ENCODE measurements around the gene URGCP. TPM values are rescaled to one million over a fixed set of nuclear protein-coding genes. Genes with fewer than 3 reads are reported as not detected.

The URGCP gene
- total RNA-seq, 1 experiment from 2014 or later: 48.3 TPM

DNA sequence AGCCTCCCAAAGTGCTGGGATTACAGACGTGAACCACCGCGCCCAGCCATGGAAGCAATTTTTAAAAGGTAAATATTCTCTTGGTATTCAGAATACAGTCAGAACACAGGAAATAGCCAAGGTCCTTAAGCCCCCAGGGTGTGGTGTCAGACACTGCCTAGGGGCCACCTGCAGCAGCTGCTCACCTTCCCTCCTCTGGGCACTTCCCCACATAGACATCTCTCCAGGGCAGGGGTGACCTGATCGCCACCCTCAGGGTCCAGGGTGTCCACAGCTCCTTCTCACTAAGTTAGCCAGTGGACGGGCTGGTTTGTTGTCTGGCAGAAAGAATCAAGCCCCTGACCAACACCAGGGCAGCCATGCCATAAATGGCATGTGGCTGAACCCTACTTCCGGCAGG is 15.9 kb downstream of the URGCP start:
- no peak overlapping the region for H3K27ac Mint-ChIP-seq (ENCODE audit: unreplicated experiment)
- no peaks in the 10 kb centered on the region for H3K27me3 Mint-ChIP-seq (ENCODE audit: unreplicated experiment)
- no peak overlapping the region for H3K4me3 Mint-ChIP-seq (ENCODE audit: low read depth, unreplicated experiment)
- BruUV-seq (replicated peaks): no TSS peak
- no peak for DNase-seq
- H3K36me3 Mint-ChIP-seq (ENCODE audit: insufficient read depth, unreplicated experiment): peaks cover 17% of the 10 kb centered on the region
- peaks cover 29% of the 10 kb centered on the region for H3K4me1 Mint-ChIP-seq (ENCODE audit: low read depth, unreplicated experiment)
- intact Hi-C loops (cut with micrococcal nuclease; ENCODE audit: unreplicated experiment): no loop called here
- CTCF ChIA-PET: no interaction called here
- no peak for TF ChIP-seq CTCF (IDR thresholded peaks at IDR 0.05; ENCODE audit: unreplicated experiment)
- H3K9me3 Mint-ChIP-seq (ENCODE audit: low read depth, unreplicated experiment): no peaks in the 10 kb centered on the region

- no peak for TF ChIP-seq CTCF (IDR thresholded peaks at IDR 0.05; ENCODE audit: unreplicated experiment)
- Mint-ChIP-seq H3K27me3 (ENCODE audit: unreplicated experiment) (no peaks in the 10 kb centered on the region), H3K4me3 (ENCODE audit: low read depth, unreplicated experiment) (no peak overlapping the region), H3K27ac (ENCODE audit: unreplicated experiment) (no peak overlapping the region), H3K36me3 (ENCODE audit: insufficient read depth, unreplicated experiment) (peaks cover 21% of the 10 kb centered on the region), H3K4me1 (ENCODE audit: low read depth, unreplicated experiment) (peaks cover 29% of the 10 kb centered on the region), H3K9me3 (ENCODE audit: low read depth, unreplicated experiment) (no peaks in the 10 kb centered on the region)
- CTCF ChIA-PET: no interaction called here
- DNase-seq: no peak
- intact Hi-C loops (cut with micrococcal nuclease; ENCODE audit: unreplicated experiment): no loop called here
- BruUV-seq (replicated peaks): no TSS peak
Observed at GRCh38 chr7:43888993-43889945, 17.1 kb downstream of the URGCP start.

GRCh38 chr7:43884617-43885016 is 21.8 kb downstream of the URGCP start:
- no TSS peak for BruUV-seq (replicated peaks)
- H3K36me3 Mint-ChIP-seq (ENCODE audit: insufficient read depth, unreplicated experiment): peaks cover 44% of the 10 kb centered on the region
- peaks cover 11% of the 10 kb centered on the region for H3K4me1 Mint-ChIP-seq (ENCODE audit: low read depth, unreplicated experiment)
- no peak overlapping the region for H3K4me3 Mint-ChIP-seq (ENCODE audit: low read depth, unreplicated experiment)
- H3K27me3 Mint-ChIP-seq (ENCODE audit: unreplicated experiment): no peaks in the 10 kb centered on the region
- intact Hi-C loops (cut with micrococcal nuclease; ENCODE audit: unreplicated experiment): no loop called here
- H3K9me3 Mint-ChIP-seq (ENCODE audit: low read depth, unreplicated experiment): no peaks in the 10 kb centered on the region
- CTCF ChIA-PET: interaction anchor here (0.7 kb wide), 1 partner anchor 21 kb away, joined by 4 read pairs; no protein-coding TSS in a partner anchor
- no peak for DNase-seq
- H3K27ac Mint-ChIP-seq (ENCODE audit: unreplicated experiment): no peak overlapping the region
- no peak for TF ChIP-seq CTCF (IDR thresholded peaks at IDR 0.05; ENCODE audit: unreplicated experiment)

DNA sequence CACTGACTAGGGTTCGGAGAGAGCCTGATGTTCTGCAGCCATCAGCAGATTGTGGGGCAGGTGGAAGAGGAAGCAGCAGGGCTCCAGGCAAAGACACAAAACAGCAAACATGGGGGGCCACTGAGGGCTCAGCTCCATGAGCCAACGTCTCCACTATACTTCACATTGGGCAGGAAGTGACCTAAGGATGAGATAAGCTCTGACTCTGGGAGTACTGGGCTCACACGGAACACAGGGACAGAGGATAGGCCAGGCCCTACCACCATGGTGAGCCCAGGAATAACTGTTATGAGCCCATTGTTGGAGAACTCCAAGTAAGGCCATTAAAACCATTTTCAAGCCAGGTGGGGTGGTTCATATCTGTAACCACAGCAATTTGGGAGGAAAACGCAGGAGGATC is 22.2 kb downstream of the URGCP start:
- no peak overlapping the region for H3K4me3 Mint-ChIP-seq (ENCODE audit: low read depth, unreplicated experiment)
- DNase-seq: no peak
- CTCF ChIA-PET: interaction anchor here (0.7 kb wide), 1 partner anchor 21 kb away, joined by 4 read pairs; no protein-coding TSS in a partner anchor
- H3K9me3 Mint-ChIP-seq (ENCODE audit: low read depth, unreplicated experiment): no peaks in the 10 kb centered on the region
- no peak for TF ChIP-seq CTCF (IDR thresholded peaks at IDR 0.05; ENCODE audit: unreplicated experiment)
- no peaks in the 10 kb centered on the region for H3K27me3 Mint-ChIP-seq (ENCODE audit: unreplicated experiment)
- intact Hi-C loops (cut with micrococcal nuclease; ENCODE audit: unreplicated experiment): no loop called here
- H3K27ac Mint-ChIP-seq (ENCODE audit: unreplicated experiment): no peak overlapping the region
- no TSS peak for BruUV-seq (replicated peaks)
- peaks cover 7% of the 10 kb centered on the region for H3K4me1 Mint-ChIP-seq (ENCODE audit: low read depth, unreplicated experiment)
- peaks cover 41% of the 10 kb centered on the region for H3K36me3 Mint-ChIP-seq (ENCODE audit: insufficient read depth, unreplicated experiment)

Measured in Calu3 (cell line).